ENCODE data around the gene TAF11L14.

The TAF11L14 gene

DNA sequence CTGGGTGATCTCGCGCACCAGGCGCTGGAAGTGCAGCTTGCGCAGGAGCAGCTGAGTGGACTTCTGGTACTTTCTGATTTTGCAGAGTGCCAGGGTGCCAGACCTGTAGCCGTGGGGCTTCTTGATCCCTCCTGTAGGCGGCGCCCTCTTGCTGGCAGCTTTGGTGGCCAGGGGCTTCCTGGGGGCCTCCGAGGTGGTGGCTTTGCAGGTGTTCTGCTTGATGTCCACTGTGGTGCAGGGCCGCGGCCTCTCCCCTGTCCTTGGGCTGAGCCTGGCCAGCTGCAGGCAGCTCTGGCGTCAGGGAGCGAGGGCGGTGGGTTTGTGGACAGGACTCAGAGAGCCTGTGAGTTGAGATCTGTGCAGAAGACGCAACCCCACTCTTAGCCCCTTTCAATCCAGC is 36.1 kb downstream of the TAF11L14 start:
- TF ChIP-seq CTCF (IDR thresholded peaks at IDR 0.05; ENCODE audit: low read depth, low read length): no peak

DNA sequence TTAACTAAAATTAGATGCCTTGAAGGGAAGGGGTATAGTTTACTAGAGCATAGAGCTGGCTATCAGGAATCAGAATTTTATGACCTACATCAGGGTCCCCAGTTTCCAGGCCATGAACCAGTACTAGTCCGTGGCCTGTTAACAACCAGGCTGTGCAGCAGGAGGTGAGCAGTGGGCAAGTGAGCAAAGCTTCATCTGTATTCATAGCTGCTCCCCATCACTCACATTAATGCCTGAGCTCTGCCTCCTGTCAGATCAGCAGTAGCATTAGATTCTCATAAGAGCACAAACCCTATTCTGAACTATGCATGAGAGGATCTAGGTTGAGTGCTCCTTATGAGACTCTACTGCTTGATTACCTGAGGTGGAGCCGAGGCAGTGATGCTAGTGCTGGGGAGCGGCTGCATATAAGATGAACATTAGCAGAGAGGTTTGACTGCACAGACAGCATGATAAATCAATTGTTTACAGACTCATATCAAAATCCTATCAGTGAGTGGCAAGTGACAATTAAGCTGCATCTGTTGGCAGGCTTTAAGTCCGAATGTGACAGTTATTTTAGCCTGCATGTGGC is 44.6 kb downstream of the TAF11L14 start:
- H3K4me3 ChIP-seq (ENCODE audit: low read depth, low read length): no peak overlapping the region
- TF ChIP-seq CTCF (IDR thresholded peaks at IDR 0.05; ENCODE audit: low read depth, low read length): no peak

More for the DNA sequence above, 36.1 kb downstream of the TAF11L14 start:
- no peak overlapping the region for H3K4me3 ChIP-seq (ENCODE audit: low read depth, low read length)

DNA sequence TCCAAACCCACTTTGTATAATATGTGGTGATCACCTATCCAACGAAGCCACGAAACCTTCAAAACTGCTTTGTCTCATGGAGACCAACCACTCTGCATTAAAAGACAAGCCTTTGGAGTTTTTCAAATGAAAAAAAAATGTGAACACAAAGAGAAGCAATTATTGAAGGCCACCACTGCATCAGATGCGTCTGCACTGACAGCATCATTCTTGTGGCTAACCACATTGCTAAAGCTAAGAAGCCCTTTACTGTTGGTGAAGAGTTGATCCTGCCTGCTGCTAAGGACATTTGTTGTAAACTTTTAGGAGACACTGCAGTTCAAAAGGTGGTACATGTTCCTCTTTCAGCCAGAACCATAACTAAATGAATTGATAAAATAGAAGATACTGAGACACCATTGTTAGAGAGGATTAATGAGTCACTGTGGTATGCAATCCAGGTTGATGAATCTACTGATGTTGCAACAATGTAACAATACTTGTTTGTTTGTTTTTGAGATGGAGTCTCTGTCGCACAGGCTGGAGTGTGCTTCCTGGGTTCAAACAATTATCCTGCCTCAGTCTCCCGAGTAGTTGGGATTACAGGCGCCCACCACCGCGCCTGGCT is 45.4 kb downstream of the TAF11L14 start:
- TF ChIP-seq CTCF (IDR thresholded peaks at IDR 0.05; ENCODE audit: low read depth, low read length): no peak
- no peak overlapping the region for H3K4me3 ChIP-seq (ENCODE audit: low read depth, low read length)

DNA sequence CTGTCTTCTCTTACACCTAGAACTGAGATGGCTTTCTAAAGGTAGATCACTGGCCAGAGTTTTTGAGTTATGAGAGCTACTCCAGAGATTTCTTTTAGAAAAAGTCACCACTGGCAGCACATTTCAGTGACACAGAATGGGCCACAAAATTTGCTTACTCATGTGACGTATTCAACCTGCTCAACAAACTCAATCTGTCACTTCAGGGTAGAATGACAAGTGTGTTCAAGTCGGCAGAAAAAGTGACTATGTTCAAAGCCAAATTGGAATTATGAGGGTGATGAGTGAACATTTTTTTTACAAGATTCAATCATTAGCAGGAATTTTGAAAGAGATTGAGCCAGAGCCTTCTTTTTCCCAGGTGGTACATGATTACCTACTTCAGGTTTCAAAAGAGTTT is 46.5 kb downstream of the TAF11L14 start:
- no peak for TF ChIP-seq CTCF (IDR thresholded peaks at IDR 0.05; ENCODE audit: low read depth, low read length)
- no peak overlapping the region for H3K4me3 ChIP-seq (ENCODE audit: low read depth, low read length)

All from WI38 (cell line).